GM12874 (cell line): ENCODE data around the gene ZCCHC24.

Source experiments
- TF ChIP-seq, protein P1 (sequence below): IDR thresholded peaks from 2 replicates; pipeline ENCODE4 v1.5.1; 2011; ENCODE audit warnings: low read depth, mild to moderate bottlenecking, control low read depth, low read length, moderate library complexity; ENCODE audit not compliant: insufficient read depth

Gene ZCCHC24

DNA sequence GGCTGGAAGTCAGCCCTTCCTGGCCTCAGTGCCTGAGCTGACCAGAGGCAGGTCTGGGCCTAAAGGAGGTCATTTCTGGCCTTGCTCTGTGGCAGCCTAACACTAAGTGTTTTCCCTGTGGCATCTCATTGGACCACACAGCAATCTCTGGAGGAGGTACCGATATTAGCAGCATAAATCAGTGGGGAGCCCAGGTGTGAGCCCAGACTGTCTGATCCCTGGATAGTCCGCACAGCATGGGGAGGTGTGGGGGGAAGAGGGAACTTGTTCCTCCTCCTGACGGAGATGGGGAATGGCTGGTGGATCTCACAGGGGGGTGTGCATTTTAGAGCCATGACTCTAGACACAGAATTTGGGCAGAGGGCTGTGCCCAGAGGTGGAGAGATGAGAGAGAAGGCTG lies 109.1 kb downstream of the ZCCHC24 start:
- TF ChIP-seq, protein P1, sequence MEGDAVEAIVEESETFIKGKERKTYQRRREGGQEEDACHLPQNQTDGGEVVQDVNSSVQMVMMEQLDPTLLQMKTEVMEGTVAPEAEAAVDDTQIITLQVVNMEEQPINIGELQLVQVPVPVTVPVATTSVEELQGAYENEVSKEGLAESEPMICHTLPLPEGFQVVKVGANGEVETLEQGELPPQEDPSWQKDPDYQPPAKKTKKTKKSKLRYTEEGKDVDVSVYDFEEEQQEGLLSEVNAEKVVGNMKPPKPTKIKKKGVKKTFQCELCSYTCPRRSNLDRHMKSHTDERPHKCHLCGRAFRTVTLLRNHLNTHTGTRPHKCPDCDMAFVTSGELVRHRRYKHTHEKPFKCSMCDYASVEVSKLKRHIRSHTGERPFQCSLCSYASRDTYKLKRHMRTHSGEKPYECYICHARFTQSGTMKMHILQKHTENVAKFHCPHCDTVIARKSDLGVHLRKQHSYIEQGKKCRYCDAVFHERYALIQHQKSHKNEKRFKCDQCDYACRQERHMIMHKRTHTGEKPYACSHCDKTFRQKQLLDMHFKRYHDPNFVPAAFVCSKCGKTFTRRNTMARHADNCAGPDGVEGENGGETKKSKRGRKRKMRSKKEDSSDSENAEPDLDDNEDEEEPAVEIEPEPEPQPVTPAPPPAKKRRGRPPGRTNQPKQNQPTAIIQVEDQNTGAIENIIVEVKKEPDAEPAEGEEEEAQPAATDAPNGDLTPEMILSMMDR: no peak

DNA sequence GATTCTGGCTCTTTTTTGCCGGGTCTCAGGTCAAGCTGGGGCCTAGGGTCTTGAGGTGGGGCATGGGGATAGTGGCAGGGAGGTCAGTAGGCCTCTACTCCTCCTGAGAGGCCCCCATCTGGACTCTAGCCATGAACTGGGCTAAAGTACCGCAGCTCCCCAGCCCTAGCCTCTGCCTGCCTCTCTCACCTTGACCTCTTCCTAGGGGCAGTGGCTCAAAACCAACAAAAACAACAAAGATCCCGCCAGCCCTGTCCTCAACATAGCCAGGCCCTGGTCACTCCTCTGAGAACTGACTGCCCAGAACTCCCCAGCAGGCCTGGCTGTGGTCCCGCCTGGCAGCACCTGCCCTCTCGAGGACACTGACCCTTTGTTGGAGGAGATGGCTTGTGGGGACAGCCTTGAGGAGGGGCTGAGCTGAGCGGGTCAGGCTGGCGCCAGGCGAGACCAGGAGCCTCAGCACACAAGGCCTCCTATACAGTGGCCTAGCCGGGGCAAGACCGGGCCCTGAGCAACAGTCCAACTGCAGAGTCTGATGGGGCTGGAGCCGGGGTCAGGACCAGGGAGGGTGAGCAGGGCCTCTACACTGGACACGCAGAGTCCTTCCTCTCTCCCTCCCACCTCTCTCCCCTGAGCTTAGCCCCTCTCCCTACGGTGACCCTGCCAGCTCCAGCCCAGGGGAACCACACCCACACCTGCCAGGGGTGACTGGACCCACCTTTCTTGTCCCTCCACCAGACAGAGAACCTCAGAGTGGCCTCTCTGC lies 109.8 kb downstream of the ZCCHC24 start:
- TF ChIP-seq, protein P1: no peak

DNA sequence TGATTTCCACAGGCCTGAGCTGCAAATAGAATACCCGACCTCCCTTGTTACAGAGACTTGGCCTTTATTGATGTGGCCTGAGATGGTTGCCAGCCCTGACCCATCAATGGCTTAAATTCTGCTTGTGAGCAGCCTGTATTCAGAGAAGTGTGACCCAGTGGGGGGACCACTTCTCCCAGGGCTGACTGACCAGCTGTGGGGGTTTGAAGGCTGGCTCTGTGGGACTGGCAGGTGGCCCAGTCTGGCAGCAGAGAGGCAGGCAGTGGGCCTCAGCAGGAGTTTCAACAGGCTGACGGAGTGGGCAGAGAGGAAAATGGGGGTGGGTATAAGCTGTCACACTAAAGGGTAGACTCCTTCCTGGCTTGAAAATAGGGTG lies 110.3 kb downstream of the ZCCHC24 start:
- TF ChIP-seq, protein P1: no peak

DNA sequence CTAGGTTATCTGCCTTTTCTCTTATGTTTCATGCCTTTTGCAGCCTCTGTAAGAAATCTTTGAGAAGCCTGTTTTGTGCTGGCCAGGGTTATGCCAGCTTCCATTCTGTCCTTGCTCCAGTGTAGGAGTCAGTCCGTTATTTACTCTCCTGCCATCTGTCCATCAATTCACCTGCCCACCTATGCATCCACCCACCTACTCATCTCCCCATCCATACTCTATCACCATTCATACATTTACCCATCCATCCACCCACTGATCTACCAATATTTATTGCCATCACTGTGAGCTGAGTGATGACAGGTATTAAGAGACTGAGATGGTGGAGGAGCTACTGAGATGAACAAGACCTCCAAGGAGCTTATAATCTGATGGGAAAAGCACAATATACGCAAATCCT lies 110.9 kb downstream of the ZCCHC24 start:
- TF ChIP-seq, protein P1: no peak

DNA sequence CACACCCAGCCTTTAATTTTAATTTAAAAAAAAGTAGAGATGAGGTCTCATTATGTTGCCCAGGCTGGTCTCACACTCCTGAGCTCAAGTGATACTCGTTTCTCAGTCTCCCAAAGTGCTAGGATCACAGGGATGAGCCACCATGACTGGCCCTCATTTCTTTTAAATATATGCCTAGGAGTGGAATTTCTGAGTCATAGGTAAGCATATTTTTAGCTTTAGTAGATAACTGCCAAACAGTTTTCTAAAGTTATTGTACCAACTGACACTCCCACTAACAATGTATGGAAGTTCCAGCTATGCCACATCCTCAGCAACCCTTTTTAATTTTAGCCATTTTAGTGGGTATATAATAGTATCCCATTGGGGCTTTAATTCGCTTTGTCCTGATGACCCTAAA lies 111.9 kb downstream of the ZCCHC24 start:
- TF ChIP-seq, protein P1: no peak
